HUDEP-2 (cell line): ENCODE data around the gene SULT1C2.

Experiments used
- DNase-seq, 76 experiments: peaks; one replicate each; lab custom pipeline; 2025; ENCODE audit not compliant: unreplicated experiment in 76 of 76; lab: John Stamatoyannopoulos, UW

The SULT1C2 gene

DNA sequence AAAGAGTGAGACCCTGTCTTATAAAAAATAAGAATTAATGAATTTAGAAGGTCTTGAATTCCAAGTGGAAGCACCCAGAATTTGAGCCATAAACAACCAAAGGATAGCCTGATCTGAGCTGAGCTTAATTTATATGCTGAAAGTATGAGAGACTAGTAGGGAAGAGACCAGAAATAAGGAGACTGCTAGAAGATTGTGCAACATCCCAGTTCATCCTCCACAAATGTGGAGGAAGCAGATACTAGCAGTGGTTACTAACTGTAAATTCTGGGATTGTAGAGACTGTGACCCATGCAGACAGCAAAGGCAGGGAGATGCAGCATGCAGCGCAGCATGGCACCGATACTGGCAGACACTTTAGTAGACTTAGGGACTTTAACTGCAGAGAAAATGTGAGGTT lies 1.5 kb upstream of the SULT1C2 start:
- no peak for DNase-seq

DNA sequence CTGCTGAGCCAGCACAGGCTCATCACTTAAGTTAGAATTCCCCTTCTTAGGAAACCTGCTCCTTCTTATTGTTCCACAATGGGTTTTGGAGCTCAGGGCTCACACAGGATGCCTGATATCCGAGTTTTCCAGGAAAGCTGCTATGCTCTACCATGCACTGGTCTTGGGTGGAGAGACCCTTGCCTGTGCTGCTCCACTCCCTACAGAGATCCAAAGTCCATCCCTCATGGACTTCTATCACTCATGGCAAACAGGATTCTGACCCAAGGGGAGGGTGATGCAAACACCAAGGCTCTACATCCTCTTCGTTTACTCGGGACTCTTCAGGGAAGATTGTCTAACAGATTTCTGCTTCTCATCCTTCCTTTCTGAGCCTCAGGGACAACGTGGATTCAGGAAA lies 5.2 kb downstream of the SULT1C2 start:
- DNase-seq = no peak

GRCh38 chr2:108297436-108298141 lies 8.9 kb downstream of the SULT1C2 start:
- no peak for DNase-seq

DNA sequence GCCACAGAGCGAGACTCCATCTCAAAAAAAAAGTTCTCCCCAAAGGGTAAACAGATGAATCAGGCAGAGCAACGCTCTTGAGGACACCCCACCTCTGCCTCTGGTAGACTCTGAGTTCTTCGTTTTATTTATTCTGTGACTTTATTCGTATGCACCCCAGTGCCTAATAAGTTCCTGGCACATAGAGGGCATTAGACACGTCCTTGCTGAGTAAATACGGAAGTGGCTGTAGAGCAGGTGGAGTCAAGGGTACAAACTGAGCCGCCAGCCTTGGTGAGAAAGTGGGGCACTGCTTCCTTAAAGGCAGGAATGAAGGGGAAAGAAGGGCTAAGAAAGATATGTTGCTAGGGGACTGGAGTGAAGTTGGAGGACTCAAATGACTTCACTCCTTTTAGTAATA lies 12.9 kb downstream of the SULT1C2 start:
- no peak for DNase-seq

- no peak for DNase-seq
Measured at GRCh38 chr2:108304975-108305374, 16.3 kb downstream of the SULT1C2 start.

DNA sequence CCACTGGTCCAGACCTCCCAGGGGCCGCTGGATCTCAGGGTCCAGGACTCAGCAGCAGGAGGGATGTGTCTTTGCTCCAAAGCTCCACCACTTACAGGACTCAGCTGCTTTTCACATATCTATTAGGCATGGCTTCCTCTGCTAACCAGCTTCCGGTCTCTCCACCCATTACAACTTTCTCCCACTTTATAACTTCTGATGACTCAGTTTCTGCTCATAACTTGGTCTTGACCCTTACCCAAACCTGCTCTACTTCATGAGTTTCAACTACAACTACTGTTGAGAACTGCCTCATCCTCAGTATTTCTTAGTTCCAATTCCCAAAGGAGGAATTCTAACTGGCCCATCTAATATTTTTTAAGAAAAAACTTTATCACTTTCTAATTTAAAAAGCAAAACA lies 17.2 kb downstream of the SULT1C2 start:
- no peak for DNase-seq

DNA sequence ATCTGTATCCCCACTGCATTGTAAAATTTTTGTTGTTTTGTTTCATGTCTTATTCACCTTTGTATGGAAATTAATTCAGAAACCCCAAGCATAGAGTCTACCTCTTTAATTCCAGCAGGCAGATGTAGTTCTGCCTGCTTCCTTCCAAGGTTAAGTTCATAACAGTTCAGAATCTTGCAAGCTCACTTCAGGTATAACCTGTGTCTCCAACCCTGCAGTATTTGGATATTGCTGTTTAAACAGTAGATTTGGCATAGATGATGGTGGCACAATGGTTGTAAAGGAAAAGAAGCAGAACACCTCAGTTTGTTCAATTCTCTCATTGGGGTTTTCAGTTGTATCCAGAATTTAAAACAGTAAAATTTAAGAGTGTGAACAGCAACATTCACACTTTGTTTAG lies 21.2 kb downstream of the SULT1C2 start:
- no peak for DNase-seq

DNA sequence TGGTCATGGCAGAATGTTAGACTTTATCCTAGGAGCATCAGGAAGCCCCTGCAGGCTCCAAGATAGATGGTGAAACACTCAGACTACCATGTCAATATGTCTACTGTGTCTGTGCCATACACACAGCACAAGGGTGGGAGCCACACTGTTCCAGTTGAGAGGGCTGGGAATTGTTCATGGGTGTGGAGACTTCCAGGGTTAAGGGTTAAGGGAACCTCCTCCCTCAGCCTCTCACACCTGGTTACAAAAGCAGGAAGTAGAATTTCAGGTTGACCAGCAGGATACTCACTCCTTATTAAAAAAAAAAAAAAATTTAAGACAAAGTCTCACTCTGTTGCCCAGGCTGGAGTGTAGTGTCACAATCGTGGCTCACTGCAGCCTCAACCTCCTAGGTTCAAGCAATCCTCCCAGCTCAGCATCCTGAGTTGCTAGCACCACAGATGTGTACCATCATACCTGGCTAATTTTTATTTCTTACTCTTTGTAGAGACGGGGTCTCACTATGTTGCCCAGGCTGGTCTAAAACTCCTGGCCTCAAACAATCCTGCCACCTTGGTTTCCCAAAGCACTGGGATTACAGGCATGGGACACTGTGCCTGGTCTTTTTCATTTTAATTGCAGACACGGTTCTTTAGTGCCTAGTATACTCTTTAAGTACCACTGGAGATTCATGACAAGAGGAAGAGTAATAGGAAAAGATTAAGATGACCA lies 26.0 kb downstream of the SULT1C2 start:
- no peak for DNase-seq

DNA sequence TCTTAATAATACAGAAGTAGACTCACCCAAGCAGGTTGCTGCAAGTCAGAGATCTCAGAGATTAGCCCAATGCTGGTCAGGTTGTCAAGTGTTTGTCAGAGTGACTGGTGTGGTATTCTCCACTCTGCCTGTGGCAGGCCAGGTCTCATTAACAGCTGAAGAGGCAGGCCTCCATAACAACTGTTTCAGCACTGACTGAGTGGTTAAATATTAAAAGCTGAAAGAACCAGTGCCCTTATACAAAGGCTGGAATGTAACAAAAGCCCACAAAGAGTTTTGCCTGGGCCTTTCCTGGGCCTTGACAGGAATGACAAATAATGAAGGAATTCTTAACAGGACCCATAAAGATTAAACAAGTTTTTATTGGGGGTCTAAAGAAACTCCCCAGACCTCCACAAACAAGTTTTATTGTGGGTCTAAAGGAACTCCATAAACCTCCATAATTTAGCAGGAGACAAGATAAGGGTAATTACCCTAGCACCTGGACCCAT lies 26.8 kb downstream of the SULT1C2 start:
- no peak for DNase-seq

DNA sequence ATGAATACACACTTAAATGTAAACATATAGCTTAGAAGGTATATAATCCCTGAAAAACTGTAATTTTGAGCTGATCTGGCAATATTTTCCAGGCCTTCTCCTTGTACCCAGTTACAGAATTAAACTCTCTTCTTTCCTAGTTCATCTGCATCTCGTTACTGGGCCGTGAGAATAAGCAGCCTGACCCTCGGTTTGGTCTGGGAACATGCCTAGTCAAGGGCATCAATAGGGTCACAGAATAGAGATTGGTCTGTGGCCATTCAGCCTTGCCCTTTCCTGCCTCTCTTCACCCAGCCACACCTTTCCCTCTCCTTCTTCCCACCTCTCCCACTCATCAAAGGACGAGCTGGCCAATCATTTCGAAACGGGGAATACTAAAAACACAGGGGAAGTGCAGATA lies 27.3 kb downstream of the SULT1C2 start:
- no peak for DNase-seq

DNA sequence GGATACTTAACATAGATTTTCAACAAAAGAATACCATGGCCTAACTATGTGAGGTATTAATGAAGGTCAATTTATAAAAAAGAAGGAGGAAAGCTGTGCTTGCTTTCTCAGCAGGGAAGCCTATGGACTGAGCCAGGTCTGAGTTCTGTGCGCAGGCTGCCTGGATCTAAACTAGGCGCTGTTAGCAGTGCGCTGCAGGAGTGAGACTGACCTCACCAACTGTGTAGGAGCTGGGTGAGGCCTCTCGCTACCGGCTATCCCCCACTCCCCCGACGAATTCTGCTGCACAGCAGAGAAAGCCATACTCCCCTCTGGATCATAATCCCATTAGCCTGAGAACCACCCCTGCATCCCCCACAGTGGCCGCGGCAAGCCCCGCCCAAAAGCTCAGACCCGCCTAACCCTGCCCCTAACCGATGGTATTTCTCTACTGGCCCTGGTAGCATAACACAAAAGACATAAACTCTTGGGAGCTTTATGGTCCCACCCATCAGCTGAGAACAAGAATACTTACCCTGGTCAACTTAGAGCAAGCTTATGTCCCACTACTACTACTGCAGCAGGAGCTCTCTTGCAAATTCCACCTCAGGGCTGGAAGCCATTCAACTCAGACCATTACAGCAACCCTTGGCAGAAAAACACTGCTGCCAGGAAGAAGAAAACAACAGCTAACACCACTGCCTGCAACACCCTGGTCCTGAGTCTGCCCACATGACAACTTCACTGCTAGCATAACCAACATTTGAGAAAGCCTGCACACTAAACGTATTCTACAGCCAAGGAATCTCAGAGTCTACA lies 28.0 kb downstream of the SULT1C2 start:
- DNase-seq = no peak

- peak in 1 of 76 experiments; percentile 1 for DNase-seq
Measured at GRCh38 chr2:108320326-108320922, 31.7 kb downstream of the SULT1C2 start.

GRCh38 chr2:108323619-108324018 lies 34.9 kb downstream of the SULT1C2 start:
- DNase-seq = no peak

DNA sequence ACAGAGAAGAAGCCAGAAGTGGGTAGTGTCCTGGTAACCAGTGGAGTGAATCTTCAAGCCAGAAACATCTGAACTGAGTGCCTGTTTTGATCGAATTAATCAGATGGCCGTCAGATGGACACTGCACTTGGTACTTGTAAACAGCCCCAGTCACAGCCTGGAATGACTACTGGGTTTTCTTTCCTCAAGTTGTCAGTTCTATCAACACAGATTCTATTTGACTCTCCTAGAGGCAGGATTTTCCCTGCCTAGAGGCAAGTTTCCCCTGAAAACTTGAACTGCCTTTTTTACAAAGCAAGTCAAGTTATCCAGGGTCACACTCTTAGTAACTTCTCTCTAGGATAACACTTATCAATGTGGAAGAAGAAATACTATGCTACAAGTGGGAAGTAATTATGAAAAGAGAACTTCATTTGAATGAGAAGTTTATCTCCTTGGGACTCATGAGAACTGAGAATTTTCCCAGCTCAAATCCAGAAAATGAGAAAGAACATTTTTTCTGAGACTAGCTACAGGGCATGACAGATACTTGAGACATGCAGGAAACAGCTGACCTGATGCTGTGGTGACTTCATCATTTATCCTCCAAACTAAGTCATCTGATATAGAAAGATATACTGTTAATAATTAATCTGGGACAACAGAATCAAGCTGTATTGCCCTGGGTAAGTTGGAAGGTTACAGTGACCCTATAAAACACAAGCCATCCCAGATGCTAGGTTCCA lies 36.0 kb downstream of the SULT1C2 start:
- DNase-seq = no peak

DNA sequence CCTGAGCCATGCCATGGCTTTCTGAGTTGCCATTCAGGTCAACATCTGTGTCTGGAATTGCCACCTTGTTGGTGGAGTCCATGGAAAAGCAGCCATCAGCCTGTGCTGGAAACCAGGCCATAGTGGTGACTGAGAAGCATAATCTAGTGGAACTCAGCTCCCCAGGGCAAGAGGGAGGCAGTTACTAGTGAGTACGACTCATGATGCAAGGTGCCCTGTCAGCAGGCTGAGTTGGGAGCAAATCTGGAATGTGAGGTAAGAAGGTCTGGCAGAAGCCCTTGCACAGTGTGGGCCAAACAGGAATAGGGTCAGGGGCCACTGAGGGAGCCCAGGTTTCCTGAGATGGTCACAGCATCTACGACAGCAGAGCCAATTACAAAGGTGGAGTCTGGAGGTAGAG lies 37.1 kb downstream of the SULT1C2 start:
- DNase-seq = no peak

DNA sequence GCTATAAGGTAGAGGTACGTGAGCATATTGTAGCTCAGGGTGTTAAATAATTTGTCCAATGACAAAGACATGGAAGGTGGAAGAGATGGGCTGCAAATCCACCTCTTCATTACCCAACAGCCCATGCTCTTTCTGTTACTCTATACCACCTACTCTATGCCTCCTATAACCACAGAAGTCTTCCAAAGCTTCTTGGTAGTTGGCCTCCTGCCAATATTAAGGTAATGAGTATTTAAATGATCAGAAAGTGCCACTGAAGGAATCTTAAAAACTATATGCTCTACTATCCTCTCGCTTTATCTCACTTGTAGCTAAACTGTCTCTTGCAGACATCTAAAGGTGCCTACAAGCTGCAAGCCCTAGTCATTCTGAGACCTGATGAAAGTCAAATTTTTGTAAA lies 41.1 kb downstream of the SULT1C2 start:
- DNase-seq = no peak

GRCh38 chr2:108330979-108331378 lies 42.3 kb downstream of the SULT1C2 start:
- no peak for DNase-seq

DNA sequence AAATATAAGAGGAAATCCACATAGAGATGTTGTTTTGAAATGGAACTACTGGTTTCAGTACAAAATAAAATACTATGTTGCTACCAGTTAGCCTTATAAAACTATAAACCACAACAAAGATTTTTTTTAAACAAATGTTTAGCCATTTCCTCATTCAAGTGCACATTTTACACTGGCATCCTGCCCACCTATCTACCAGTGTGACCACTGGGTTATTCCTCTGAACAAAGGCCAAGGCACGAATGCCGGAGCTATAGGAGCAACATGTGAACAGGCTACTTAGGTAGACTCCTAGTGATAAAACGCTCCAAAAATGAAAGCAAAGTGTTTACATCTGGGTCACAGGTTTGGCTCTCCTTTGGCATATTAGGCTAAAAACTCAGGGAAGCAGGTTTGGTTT lies 57.3 kb downstream of the SULT1C2 start:
- no peak for DNase-seq

DNA sequence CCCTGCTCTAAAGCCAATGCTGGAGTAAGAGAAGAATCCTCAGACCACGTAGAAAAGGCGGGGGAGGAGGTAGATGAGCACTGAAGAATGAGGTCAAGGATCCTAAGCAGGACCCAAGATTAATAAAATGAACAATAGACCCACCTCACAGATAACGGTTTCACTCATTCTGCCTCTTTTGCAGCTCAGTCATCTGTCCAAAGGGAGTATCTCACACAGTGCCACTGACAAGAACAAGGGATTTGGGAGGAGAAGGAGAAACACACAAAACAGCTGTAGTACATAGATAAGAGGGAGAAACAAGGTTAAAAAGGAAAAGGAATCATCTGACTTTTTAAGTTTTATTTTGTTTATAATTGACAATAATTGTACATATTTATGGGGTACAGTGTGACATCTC lies 58.1 kb downstream of the SULT1C2 start:
- no peak for DNase-seq

DNA sequence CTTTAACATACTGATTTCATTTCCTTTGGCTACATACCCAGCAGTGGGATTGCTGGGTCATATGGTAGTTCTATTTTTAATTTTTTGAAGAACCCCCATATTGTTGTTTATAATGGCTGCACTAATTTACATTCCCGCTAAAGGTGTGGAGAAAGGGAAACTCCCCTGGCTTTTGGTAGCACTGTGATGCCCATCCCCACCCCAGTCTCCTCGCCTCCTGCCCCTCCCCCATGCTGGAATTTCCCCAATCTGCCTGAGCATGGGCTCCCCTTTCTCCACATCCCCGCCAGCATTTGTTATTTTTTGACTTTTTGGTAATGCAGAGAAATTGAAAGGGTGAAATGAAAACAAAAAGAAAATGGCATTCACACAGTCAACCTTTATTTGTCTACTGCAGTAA lies 59.1 kb downstream of the SULT1C2 start:
- DNase-seq = no peak
